ENCODE results near the gene NFAM1.

GRCh38 chr22:42396621-42397331 lies 35.4 kb downstream of the NFAM1 start:
- no peak for TF ChIP-seq POLR2A (IDR thresholded peaks at IDR 0.05)
- peak in 2 of 6 experiments; percentile 7 to 9 for TF ChIP-seq CTCF (IDR thresholded peaks at IDR 0.05)
- TF ChIP-seq POLR2AphosphoS5 (IDR thresholded peaks at IDR 0.05): no peak
- TF ChIP-seq EP300 (IDR thresholded peaks at IDR 0.05): no peak
